GM21423 (cell line): ENCODE results near the gene RPL19.
"Not testable (repeated sequence)": the region's sequence is repeated elsewhere in the genome, so short reads cannot be mapped to it uniquely, and the experiment has no call there.

Experiments
- ATAC-seq: cut with Tn5 transposase; IDR thresholded peaks from one replicate; pipeline ENCODE4 v1.9.1; 2021; ENCODE audit warnings: mild to moderate bottlenecking, moderate library complexity; ENCODE audit not compliant: unreplicated experiment

RPL19 gene

GRCh38 chr17:39240631-39241030 lies 40.5 kb downstream of the RPL19 start:
- ATAC-seq = no peak

- ATAC-seq = no peak
Measured at GRCh38 chr17:39243155-39243554, 43.1 kb downstream of the RPL19 start.

DNA sequence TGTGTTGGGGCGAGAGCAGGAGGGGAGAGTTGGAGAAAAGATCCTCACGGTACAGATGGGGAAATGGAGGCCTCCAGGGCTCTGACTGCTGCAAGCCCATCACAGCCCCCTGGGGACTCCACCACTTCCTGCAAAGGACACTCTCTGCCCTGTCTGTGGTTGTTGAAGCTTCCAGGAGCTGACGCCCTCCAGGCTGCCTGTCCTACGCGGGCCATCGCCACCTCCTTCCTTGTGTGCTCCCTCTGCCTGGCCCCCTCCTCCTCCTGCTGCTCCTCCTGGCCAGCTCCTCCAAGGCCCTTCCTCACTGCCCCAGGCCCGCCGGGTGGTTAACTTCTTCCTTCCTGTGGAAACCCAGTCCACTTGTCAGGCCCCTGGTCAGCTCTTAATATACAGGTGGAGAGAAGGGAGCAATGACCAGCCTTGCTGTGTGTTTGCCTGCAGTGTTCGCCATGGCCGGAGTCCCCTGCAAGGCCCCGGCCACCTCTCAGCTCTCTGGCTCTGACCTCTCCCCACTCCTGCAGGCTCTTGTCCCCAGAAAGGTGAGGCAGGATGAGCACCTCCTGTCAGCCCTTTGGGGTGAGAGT lies 44.0 kb downstream of the RPL19 start:
- ATAC-seq = no peak

- ATAC-seq = peak; percentile 58
Measured at GRCh38 chr17:39244600-39245570, 44.8 kb downstream of the RPL19 start.

DNA sequence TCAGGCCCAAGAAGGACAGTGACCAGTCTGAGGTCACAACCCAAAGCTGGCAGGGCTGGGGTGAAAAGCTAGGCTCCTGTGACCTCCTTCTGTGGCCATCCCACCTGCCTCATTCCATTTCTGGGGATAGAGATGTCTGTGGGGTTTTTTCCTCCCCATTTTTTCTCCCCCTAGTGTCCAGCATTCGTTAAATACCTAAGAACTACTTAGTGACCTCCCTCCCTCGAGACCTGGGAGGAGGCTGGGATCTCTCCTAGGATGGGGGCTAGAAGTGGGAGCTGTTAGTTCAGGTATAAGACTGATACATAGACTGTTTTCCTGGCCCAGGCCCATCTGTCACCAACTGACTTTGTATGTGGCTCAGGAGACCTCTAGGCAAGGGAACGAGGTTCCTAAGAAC lies 46.2 kb downstream of the RPL19 start:
- no peak for ATAC-seq

DNA sequence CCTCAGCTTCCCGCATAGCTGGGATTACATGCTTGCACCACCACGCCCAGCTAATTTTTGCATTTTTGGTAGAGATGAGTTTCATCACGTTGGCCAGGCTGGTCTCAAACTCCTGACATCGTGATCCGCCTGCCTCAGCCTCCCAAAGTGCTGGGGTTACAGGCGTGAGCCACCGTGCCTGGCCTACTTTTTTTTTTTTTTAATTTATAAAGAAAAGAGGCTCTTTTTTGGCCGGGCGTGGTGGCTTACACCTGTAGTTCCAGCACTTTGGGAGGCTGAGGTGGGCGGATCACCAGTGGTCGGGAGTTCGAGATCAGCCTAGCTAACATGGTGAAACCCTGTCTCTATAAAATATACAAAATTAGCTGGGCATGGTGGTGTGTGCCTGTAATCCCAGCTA lies 50.0 kb downstream of the RPL19 start:
- not testable (repeated sequence) for ATAC-seq

- ATAC-seq = no peak
Measured at GRCh38 chr17:39251997-39252396, 51.9 kb downstream of the RPL19 start.

GRCh38 chr17:39252788-39253460 lies 52.8 kb downstream of the RPL19 start:
- ATAC-seq = no peak
